HG02610 (cell line): ENCODE measurements around the gene NAP1L5.
A peak's percentile ranks its signal among the peaks of the same experiment; 100 is the strongest.

Experiments
- ATAC-seq: cut with Tn5 transposase; IDR thresholded peaks from one replicate; pipeline ENCODE4 v1.9.1; 2021; ENCODE audit warnings: mild to moderate bottlenecking, moderate library complexity; ENCODE audit not compliant: unreplicated experiment

Gene NAP1L5, protein sequence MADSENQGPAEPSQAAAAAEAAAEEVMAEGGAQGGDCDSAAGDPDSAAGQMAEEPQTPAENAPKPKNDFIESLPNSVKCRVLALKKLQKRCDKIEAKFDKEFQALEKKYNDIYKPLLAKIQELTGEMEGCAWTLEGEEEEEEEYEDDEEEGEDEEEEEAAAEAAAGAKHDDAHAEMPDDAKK

DNA sequence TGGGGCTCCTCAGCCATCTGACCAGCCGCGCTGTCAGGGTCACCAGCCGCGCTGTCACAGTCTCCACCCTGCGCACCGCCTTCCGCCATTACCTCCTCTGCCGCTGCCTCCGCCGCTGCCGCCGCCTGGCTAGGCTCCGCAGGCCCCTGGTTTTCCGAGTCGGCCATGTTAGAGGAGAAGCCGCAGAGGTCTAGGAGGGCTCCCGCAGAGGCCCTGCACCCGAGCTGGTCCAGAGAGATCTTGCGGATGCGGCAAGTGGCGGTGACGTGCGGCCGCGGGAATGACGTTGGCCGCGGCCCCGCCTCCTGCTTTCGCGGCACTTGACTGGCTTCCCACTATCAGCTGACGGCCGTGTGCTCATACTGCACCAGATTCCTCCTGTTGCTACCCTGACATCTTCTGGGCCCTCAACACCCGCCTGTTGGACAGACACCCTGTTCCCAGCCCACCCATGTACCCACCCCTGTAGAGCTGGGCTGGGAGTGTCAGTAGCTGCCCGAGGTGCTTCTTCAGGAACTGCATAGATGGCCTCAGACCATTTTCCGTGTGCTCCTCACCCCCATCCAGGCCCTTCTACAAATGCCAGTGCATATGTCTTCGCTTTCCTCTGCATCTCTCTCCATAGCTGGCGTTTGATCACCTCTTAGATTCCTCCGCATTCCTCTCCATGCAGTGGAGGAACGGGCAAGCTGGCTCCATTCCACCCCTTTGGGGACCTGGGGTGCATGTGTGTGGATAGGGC is at the start of gene NAP1L5:
Gene NAP1L5 (minus strand): TSS at position 242 of the 742 bp plus-strand sequence. CDS start 75 bp downstream, at position 167.
- ATAC-seq: peak; percentile 96

DNA sequence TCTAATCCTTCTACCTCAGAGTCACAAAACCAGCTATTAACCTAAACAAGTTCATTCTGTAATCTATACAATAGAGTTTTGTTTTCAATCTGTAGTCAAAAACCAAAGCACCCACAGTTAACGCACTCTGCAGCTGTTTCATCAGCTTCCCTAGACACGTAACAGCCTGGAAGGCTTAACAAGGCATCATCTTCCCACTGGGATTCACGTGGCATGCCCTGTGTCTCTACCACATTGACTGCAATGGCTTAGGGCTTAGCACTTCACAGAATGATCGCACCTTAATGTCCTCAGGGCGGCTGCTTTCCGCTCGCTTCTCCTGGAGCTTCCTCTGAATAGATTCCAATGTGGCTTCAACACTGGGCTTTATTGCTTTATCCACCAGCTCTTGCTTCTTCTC is 49.7 kb upstream of the NAP1L5 start:
- no peak for ATAC-seq

DNA sequence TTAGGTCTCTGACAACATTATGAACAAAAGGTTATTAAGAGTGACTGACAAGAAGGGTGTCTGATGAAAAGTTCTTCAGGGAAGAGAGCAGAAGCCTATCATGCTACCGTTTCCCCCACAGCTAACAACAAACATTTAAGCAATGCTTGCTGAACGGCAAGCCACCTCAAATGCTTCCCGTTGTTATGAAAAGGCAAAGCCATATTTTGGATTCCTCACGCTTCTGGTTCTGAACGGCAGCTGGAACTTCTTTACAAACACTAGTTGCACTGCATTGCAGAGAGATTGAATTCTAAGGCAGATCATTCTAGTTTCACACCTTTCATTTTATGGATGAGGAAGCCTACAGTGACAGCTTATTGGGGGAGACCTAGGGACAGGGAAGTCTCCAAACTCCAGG is 48.6 kb upstream of the NAP1L5 start:
- no peak for ATAC-seq

DNA sequence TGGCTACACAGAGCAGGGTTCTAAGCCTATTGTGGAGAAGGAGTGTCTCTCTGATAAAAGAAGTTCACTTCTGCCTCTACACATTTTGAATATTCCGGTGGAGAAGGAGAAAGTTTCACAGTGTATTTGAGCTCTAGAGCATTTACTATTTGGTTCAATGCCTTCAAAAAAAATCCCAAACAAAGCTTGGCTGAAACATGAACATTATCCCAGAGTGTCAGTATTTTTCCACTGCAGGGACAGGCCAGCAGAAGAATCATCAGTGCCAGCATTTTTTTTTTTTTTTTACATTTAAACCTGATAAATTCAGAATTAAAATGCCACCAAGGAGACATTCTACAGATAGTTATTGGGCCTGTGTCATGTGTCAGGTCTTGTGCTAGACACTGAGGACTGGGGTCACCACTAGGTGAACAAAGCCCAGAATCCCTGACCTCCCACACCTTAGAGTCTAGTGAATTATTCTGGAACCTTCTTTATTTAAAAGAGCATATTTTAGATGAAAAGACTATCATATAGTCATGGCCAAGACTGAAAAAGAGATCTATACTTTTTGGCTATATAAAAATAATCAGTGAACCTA is 48.0 kb upstream of the NAP1L5 start:
- ATAC-seq: no peak

DNA sequence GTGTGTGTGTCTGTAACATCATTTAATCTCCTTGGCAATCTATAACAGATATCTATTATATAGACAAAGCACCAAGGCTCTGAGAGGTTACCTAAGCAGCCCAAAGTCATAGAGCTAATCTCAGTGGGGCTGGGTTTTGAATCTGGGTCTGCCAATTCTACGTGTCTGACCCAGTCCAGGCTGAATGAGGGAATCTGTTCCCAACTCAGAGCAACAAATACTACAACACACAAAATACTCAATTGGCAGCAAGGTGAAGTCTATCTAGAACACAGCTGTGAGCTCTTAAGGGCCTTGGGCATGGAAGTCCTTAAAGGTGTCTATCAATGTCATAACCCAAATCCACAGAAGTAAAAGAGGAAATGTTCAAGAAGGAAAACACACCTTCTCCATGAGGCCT is 47.5 kb upstream of the NAP1L5 start:
- ATAC-seq: no peak

DNA sequence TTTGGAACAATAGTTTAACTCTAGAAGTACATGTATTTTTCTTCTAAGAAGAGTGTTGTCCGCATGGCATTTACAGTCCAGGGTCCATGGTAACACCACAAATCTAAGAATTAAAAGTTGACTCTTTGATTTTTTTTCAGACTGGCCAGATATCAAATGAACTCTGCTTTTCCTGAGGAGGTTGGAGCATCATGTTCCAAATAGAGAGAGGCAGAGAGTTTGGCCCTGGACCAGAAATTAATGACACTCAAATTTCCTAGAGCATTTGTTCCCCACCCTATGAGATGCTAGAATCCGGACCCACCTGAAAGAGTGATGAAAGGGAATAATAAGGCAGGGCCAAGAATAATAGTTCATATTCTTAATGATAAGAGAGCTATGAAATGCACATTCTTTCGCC is 47.0 kb upstream of the NAP1L5 start:
- ATAC-seq: no peak

DNA sequence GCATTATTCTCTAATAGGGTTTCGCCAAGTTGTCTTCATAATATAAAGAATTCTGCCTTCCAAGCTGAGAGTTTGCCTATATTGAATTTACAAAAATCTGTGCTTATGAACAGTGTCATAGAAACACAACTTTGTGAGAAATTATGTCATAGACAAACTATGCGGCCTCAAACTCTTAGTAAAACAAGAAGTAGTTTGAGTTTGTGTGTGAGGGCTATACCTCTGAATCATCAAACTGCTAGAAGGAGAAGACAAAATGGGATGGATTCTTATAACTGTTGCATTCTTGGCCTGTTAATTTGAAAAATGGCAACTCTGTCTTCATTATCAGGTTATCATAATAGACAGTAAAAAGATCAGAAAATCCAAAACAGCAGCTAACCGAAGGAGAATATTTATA is 46.1 kb upstream of the NAP1L5 start:
- ATAC-seq: no peak

DNA sequence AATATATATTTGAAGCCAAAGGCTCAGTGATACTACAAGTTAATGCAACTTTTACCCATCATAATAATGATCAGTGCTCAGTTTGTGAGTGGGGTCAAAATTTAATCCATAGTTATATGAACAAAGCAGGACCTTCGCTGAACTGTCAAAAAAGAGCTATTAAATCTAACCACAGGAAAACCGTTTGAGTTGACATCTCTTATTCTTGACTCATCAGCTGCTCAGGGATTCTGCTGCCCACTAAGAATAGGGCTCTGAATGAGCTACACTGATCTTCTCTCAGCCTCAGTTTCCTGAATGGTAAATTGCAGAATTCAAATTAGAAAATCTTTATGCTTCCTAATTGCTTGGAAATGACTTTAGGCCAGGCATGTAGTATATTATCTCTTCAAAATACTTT is 44.9 kb upstream of the NAP1L5 start:
- ATAC-seq: no peak

DNA sequence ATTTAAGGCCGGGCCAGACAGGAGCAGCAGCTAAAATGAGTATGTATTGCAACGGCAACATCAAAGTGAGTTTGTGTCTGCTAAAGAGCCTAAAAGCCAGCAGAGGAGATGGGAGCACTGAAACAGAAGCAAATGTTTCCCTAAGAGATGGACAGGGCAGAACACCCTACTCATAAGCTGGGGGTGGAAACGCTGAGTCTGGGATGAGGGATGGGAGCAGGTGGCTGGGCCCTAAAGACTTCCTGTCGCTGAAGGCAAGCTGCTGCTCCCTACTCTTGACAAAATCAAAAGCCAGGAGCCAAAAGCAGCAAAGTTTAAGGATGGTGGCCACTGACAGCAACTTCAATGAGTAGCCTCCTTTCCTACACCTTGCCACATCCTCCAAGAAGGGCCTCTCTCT is 40.6 kb upstream of the NAP1L5 start:
- no peak for ATAC-seq

DNA sequence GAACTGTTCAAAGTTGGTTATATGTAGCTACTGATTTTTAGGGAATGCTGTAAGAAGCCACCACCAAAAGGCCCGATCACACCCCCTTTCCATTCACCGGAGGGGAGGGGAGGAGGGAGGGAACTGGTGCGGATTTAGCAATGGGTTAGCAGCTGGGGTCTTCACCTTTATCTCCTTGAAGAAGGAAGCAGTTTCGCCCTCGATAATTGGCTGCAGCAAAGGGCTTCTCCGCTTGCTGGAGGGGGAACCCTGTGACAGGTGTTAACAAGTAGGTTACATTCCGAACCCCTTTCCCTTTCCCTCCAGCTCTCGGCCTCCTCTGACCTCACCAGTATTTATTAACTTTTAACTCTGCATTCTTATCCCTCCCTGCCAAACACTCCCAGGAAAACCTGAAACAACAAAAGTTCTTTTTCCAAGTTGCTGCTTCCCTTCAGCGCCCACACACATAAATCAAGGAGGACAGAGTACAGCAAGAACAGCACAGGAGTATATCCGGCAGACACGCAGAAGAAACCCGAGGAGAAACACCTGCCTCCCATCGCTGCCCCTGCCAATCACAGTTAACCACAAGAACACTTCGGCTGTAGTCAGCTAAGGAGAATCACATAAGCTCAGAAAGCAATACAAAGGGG is 39.8 kb upstream of the NAP1L5 start:
- peak; percentile 95 for ATAC-seq

DNA sequence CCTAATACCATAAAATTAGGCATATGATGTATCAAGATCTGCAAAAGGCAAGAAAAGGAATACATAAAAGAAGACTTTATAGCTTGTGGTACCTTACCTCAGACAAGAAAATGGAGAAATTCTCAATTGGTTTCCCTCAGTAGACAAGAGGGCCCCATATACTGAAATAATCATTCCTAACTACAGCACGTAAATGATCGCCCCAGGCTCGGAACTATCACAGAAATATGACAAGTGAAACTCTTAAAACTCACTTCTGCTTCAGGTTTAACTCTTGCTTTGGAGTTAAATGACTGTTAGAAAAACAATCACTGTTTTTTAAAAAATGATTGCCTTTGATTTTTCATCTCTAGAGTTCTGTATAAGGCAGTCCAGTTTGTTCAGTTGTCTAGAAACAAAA is 38.6 kb upstream of the NAP1L5 start:
- ATAC-seq: no peak

DNA sequence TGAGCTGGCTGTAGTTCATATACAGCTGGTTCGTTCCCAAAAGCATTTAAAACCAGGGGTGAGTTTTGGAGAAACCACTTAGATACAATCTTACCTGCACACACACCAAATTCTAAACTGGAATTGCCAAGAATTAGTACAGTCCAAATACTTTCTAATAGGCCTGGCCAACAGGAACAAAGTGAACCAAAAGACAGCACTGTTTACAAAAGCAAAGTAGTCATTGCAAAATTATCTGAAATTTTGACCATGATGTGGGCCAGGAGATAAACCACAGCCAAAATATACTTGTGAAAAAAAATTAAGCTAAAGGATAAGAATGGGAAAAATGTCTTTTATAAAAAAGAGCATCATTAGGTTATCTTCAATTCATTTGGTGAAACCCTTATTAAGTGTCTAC is 37.9 kb upstream of the NAP1L5 start:
- ATAC-seq: no peak

DNA sequence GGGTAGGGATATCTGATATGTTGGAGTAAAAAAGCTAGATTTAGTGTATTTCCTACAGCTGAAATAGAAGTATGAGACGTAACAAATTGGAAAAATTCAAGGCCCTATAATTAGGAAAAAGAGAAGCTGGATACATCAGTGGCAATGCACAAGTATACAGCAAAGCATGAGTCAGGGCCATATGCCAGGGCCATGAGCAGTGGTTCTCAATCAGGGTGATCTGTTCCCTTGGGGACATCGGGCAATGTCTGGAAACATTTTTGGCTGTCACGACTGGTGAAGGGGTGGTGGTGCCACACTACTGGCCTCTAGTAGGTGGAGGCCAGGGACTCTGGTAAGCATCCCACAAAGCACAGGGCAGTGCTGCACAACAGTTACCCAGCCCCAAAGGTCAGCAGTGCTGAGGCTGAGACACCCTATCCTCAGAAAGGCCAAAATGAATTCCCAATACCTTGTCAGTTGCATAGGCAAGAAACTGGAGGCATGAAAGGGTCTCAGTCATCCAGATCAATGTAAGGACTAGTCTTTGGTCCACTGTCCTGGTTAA is 36.8 kb upstream of the NAP1L5 start:
- no peak for ATAC-seq

DNA sequence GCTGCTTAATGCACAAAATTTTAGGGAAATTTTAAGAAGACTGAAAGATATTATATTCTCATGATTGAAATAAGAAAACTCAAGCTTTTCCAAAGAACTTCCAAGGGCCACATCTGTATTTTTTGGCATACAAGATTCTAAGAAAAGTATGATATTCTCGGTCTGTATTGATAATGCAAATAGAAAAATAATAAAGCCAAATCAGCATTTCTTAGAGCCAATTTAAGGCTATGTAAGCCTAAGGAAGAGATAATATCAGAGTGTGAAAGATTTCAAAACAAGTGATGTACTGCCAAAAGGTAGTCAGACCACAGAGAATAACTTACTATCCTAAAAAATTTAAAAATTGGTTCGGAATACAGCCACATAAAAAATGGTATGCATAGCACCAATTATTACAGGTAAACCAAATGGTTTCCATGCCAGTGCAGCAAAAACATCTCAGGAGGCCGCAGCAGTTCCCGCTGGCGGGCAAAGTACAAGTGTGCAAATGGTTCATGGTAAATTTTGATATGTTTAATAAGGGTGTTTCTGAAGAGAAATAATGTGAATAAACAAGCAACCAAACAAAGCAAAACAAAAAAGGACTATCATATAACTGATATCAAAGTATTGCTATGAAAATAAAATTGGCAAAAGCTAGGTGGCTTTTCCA is 35.2 kb upstream of the NAP1L5 start:
- ATAC-seq: no peak

DNA sequence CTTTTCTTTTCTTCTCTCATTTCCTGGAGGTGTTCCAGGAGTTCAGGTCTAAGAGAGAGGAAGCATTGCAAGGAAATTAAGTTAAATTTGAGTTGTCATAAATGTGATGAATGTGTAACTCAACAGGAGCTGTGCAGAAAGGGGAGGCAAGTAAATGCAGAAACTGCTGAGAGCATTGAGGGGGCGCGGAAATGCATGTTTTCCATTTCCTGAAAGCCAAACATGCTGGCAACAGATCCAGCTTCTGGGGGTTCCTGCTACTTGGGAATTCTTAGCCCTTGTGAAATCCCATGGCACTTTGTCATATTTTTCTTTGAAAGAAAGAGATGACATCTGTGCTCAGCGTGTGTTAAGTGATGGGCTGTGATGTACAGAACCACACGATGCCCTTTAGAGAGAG is 33.8 kb upstream of the NAP1L5 start:
- no peak for ATAC-seq

DNA sequence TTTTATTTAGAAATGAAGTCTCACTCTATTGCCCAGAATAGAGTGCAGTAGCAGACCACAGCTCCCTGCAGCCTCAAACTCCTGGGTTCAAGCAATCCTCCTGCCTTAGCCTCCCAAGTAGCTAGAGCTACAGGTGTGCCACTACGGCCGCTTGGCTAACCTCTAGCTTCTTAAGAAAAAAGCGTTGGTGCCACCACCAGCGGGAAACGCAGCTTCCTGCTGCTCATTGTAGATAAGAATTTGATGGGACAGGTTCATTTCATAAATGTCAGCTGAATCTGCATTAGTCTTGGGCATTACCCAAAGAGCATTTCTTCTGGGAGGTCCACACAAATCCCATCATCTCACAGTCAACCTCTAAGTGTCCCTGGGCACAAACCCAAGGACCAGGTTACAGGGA is 33.2 kb upstream of the NAP1L5 start:
- ATAC-seq: no peak

DNA sequence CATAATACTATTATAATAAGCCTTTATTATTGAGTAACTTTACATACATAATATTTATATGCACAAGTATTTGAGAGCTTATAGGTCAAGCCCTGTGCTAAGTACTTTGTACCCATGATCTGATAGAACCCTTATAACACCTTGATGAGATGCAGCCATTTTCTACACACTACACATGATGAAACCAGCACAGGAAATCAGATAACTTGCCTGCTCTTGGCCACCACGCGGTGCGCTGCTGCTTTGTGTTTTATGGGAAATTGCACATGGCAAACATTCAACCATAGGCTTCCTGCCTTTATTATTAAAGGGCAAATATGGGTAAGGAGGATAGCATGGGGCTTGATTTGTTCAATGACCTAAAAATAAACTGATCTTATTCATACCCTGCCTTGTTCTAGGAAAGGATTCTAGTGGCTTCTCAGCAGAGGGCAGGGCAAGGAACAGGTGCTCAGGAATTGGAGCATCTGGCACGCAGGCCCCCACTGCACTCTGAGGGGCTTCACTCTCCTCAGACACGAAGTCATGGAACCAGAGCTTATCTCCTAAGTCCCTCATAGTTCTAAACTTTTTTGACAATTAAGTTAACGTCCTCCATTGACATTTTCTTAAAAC is 31.6 kb upstream of the NAP1L5 start:
- no peak for ATAC-seq

DNA sequence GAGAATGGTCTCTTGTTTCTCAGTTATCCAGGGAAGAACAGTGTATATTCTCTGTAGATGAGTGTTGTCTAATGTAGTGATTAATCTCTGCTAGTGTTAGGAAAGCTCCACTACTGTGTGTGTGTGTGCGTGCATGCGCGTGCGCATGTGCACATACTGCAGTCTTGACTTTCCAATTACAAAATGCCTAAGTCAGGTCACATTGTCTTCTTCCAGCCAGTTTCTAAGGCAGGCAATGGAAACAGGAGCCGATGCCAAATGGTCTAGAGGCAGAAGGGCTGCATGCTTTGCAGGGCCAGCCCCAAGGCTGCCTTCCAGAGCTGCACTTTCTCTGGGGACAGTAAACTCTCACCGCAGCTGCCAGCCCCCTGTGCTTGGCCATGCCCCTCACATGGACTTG is 30.5 kb upstream of the NAP1L5 start:
- ATAC-seq: no peak

DNA sequence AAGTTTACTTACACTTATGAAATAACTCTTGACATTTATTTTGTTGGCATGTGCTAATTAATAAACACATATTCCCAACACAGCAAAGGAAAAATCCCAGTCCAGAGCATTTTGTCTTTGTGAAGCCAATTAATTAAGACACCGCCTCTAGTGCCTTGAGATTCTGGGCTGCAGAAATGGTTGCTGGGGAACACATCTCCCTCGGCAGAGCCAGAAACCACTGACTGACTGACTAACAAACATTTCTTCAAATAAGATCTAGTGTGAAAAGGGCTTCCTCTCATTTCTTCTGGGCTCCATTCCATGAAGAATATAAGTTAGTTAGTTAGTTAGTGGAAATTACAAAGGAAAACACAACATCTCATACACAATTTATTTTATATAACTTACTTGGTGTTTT is 28.4 kb upstream of the NAP1L5 start:
- ATAC-seq: no peak

DNA sequence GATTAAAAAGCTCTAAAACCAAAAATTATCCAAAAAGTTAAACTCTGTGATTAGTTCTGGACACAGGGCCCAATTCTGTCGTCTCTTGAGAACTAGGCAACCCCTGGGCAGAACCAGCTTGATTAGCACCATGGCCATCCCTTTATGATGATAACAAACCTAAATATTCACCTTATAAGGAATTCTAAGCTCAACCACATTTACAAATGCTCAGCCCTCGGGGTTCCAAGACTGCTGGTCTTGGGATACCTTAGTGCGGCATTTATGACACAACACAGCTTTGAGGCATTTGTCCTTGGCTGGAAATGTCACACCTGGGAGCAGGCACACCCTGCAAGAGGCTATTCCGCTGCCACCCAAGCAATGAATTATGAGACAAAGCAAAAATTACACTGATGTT is 27.5 kb upstream of the NAP1L5 start:
- no peak for ATAC-seq

DNA sequence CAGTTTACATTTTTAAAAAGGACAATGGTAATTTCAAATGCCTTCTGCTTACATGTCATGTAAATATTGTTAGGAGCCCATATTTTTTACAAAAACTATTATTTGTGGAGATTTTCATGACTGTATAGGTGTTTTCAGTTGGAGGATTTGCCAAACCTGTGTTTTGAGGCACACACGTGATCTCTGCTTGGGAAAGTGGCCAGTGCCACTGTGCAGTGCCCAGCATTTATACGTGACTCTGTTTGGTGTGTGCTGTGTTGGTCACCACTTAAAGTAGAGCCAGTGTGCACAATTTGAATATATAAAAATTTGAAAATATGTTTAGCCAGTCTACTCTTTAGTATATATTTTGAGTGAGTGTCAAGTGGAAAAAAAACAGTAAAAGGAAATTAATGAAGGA is 26.8 kb upstream of the NAP1L5 start:
- ATAC-seq: no peak
